ENCODE measurements around the gene CDK5.

DNA sequence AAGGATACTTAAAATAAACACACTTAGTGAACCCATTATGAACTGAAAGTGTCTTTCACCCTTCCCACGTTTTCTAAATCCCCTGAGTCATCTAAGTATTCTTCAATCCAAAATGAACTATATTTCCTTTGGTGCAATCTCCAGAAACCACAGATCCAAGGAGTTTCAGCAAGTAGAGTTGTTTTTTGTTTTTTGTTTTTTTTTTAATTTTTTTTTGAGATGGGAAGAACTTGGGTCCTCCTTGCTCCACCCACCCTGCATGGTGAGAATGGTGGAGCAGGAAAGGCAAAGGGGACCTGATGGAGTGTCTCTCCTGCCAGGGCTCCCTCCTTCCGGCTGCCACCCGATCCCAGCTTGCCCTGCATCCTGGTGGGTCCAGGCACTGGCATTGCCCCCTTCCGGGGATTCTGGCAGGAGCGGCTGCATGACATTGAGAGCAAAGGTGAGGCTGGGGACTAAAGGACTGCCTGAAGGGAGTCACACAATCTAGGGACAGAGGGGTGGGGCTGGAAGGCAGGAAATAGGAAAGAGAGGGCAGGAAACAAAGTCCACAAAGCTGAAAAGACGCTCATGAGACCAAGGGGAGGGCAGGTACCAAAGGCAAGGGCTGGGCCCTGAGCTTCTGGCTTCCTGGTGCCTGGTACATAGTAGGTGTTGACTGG lies 45.5 kb downstream of the CDK5 start:
- TF ChIP-seq, protein P1, sequence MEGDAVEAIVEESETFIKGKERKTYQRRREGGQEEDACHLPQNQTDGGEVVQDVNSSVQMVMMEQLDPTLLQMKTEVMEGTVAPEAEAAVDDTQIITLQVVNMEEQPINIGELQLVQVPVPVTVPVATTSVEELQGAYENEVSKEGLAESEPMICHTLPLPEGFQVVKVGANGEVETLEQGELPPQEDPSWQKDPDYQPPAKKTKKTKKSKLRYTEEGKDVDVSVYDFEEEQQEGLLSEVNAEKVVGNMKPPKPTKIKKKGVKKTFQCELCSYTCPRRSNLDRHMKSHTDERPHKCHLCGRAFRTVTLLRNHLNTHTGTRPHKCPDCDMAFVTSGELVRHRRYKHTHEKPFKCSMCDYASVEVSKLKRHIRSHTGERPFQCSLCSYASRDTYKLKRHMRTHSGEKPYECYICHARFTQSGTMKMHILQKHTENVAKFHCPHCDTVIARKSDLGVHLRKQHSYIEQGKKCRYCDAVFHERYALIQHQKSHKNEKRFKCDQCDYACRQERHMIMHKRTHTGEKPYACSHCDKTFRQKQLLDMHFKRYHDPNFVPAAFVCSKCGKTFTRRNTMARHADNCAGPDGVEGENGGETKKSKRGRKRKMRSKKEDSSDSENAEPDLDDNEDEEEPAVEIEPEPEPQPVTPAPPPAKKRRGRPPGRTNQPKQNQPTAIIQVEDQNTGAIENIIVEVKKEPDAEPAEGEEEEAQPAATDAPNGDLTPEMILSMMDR (IDR thresholded peaks at IDR 0.05), result no peak
- TF ChIP-seq EP300 (IDR thresholded peaks at IDR 0.05) (no peak), POLR2A (IDR thresholded peaks at IDR 0.05) (no peak)

Data from upper lobe of left lung (tissue), 4 donors.